Mesenchymal stem cell (in vitro differentiated cells and primary cell): Measurements from ENCODE around the gene USP7.

Experiments used
- DNase-seq: peaks from one replicate; pipeline ENCODE4 v3.0.0-alpha.2; 2013
- H2AFZ ChIP-seq: one replicate; pipeline ENCODE4 v1.6.1; 2013; ENCODE audit warnings: low read depth, mild to moderate bottlenecking, control low read depth, inconsistent platforms, low read length, moderate library complexity
- H2AK5ac ChIP-seq: 2 replicates; pipeline ENCODE4 v1.6.1; 2013; ENCODE audit warnings: low read length, moderate library complexity, mild to moderate bottlenecking, inconsistent platforms; ENCODE audit not compliant: severe bottlenecking
- H2BK120ac ChIP-seq: one replicate; pipeline ENCODE4 v1.6.1; 2013; ENCODE audit warnings: low read depth, mild to moderate bottlenecking, inconsistent platforms, low read length, moderate library complexity
- H2BK12ac ChIP-seq, 2 experiments: one replicate each; pipeline ENCODE4 v1.6.1; 2013; ENCODE audit warnings: inconsistent platforms in 2 of 2, low read length in 2 of 2, mild to moderate bottlenecking in 2 of 2, moderate library complexity in 2 of 2, control low read depth in 1 of 2
- H2BK15ac ChIP-seq: one replicate; pipeline ENCODE4 v1.6.1; 2013; ENCODE audit warnings: mild to moderate bottlenecking, low read depth, inconsistent platforms; ENCODE audit not compliant: poor library complexity, severe bottlenecking
- H2BK5ac ChIP-seq: 2 replicates; pipeline ENCODE4 v1.6.1; 2013; ENCODE audit warnings: low read depth, mild to moderate bottlenecking, low read length, control low read depth, inconsistent platforms; ENCODE audit not compliant: poor library complexity, severe bottlenecking
- H3K14ac ChIP-seq, 2 experiments: one replicate each; pipeline ENCODE4 v1.6.1; 2013; ENCODE audit warnings: inconsistent platforms in 2 of 2, low read length in 2 of 2, control low read depth in 1 of 2, mild to moderate bottlenecking in 1 of 2, moderate library complexity in 1 of 2
- H3K18ac ChIP-seq, 2 experiments: one replicate each; pipeline ENCODE4 v1.6.1; 2013; ENCODE audit warnings: inconsistent platforms in 2 of 2, low read length in 2 of 2, control low read depth in 1 of 2, low read depth in 1 of 2, mild to moderate bottlenecking in 1 of 2
- H3K23ac ChIP-seq, 2 experiments: one replicate each; pipeline ENCODE4 v1.6.1; 2013; ENCODE audit warnings: inconsistent platforms in 2 of 2, low read length in 2 of 2, mild to moderate bottlenecking in 2 of 2, moderate library complexity in 2 of 2, control low read depth in 1 of 2
- H3K27ac ChIP-seq: 2 replicates; pipeline ENCODE4 v1.5.1; 2013; ENCODE audit warnings: mild to moderate bottlenecking, moderate library complexity, low read length, control low read depth, inconsistent platforms; ENCODE audit not compliant: poor library complexity, severe bottlenecking
- H3K27me3 ChIP-seq, 2 experiments: 2 replicates each; pipeline versions ENCODE4 v1.6.1 to v1.7.0; 2013; ENCODE audit warnings: low read length in 2 of 2, mild to moderate bottlenecking in 2 of 2, moderate library complexity in 2 of 2, control low read depth in 1 of 2, inconsistent platforms in 1 of 2; ENCODE audit not compliant: control insufficient read depth in 1 of 2, insufficient read depth in 1 of 2
- H3K36me3 ChIP-seq, 2 experiments: 2 replicates each; pipeline versions ENCODE4 v1.6.1 to v1.7.0; 2013; ENCODE audit warnings: low read length in 2 of 2, control low read depth in 1 of 2, inconsistent platforms in 1 of 2, low read depth in 1 of 2, mild to moderate bottlenecking in 1 of 2; ENCODE audit not compliant: insufficient read depth in 2 of 2, control insufficient read depth in 1 of 2
- H3K4ac ChIP-seq, 2 experiments: one replicate each; pipeline ENCODE4 v1.6.1; 2013; ENCODE audit warnings: inconsistent platforms in 2 of 2, low read length in 2 of 2, mild to moderate bottlenecking in 2 of 2, moderate library complexity in 2 of 2, control low read depth in 1 of 2, low read depth in 1 of 2
- H3K4me1 ChIP-seq: 2 replicates; pipeline ENCODE4 v1.6.1; 2013; ENCODE audit warnings: low read depth, low read length, control low read depth; ENCODE audit not compliant: control insufficient read depth, insufficient read depth
- H3K4me2 ChIP-seq: 2 replicates; pipeline ENCODE4 v1.6.1; 2013; ENCODE audit warnings: low read length, mild to moderate bottlenecking, inconsistent platforms; ENCODE audit not compliant: poor library complexity, severe bottlenecking
- H3K4me3 ChIP-seq, 2 experiments: 2 replicates each; pipeline versions ENCODE4 v1.5.1 to v1.7.0; 2013; ENCODE audit warnings: low read length in 2 of 2, mild to moderate bottlenecking in 2 of 2, control low read depth in 1 of 2, low read depth in 1 of 2; ENCODE audit not compliant: insufficient read depth in 1 of 2
- H3K79me1 ChIP-seq: replicated peaks from 2 replicates; pipeline ENCODE4 v1.6.1; 2013; ENCODE audit warnings: mild to moderate bottlenecking, control low read depth, low read length, inconsistent platforms; ENCODE audit not compliant: poor library complexity, severe bottlenecking
- H3K9ac ChIP-seq: 2 replicates; pipeline ENCODE4 v1.7.0; 2013; ENCODE audit warnings: mild to moderate bottlenecking, low read length, moderate library complexity
- H3K9me3 ChIP-seq: 2 replicates; pipeline ENCODE4 v1.7.0; 2013; ENCODE audit warnings: mild to moderate bottlenecking, low read length; ENCODE audit not compliant: control insufficient read depth
- H4K8ac ChIP-seq: one replicate; pipeline ENCODE4 v1.6.1; 2013; ENCODE audit warnings: inconsistent platforms, mild to moderate bottlenecking, low read length, moderate library complexity
- H4K91ac ChIP-seq: one replicate; pipeline ENCODE4 v1.6.1; 2013; ENCODE audit warnings: mild to moderate bottlenecking, low read length, inconsistent platforms
- WGBS: methylation state at CpG from one replicate; pipeline ENCODE4 v1.1.7; 2013; ENCODE audit warnings: mixed read lengths; 5-methylcytosine and 5-hydroxymethylcytosine counted together

The USP7 gene

GRCh38 chr16:8905795-8906591 is 57.7 kb downstream of the USP7 start:
- H2BK15ac ChIP-seq, result no peak overlapping the region
- H3K4me2 ChIP-seq, result no peak overlapping the region
- H3K4me1 ChIP-seq, result peaks cover 5% of the 10 kb centered on the region
- no peak overlapping the region for H3K27ac ChIP-seq
- DNase-seq, result peak; percentile 12
- no peak overlapping the region for H2AK5ac ChIP-seq
- no peak overlapping the region for H2BK12ac ChIP-seq
- 97% methylated on average over 10 of the region's 14 CpGs for WGBS
- no peak overlapping the region for H3K14ac ChIP-seq
- H2BK5ac ChIP-seq, result no peak overlapping the region
- H3K9ac ChIP-seq, result no peak overlapping the region
- H2AFZ ChIP-seq, result no peak overlapping the region
- no peaks in the 10 kb centered on the region for H3K9me3 ChIP-seq
- H3K4ac ChIP-seq, result no peak overlapping the region
- H3K23ac ChIP-seq, result no peak overlapping the region
- H4K8ac ChIP-seq, result no peak overlapping the region
- no peaks in the 10 kb centered on the region for H3K27me3 ChIP-seq
- no peak overlapping the region for H3K18ac ChIP-seq
- no peak overlapping the region for H3K4me3 ChIP-seq
- H2BK120ac ChIP-seq, result no peak overlapping the region
- H4K91ac ChIP-seq, result no peak overlapping the region
- H3K36me3 ChIP-seq, result peaks cover 52 to 94% of the 10 kb centered on the region in 2 experiments
- H3K79me1 ChIP-seq, result peaks cover 40% of the 10 kb centered on the region

DNA sequence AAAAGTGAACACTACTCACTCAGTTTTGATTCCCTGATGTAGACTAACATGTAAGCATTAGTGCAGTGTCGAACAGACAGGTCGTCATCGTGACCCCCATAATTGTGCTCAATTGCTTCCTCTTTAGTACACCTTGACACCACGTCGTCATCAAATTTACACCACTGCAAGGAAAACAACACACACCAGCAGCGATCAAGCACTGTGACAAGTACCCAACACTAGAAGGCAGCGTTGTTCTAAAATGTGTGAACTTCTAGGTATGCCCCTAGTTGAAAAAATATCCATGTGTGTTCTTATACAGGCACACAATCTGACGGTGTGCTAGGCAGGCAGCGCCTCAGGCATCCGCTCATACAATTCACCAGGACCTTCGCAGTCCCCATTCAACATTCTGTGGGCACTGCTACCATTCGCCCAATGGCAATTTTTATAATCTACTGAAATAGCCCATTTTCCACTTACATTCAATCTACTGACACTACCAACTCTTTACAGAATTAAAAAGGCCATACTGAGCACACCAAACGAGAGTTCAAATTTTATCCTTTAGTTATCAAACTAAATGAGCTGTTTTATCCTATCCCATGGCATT is 58.4 kb downstream of the USP7 start:
- H2BK120ac ChIP-seq, result no peak overlapping the region
- H3K79me1 ChIP-seq, result peaks cover 34% of the 10 kb centered on the region
- no peak overlapping the region for H3K23ac ChIP-seq
- no peak overlapping the region for H2BK15ac ChIP-seq
- no peak overlapping the region for H3K14ac ChIP-seq
- no peak overlapping the region for H2BK12ac ChIP-seq
- no peak overlapping the region for H4K91ac ChIP-seq
- H3K18ac ChIP-seq, result no peak overlapping the region
- 88% methylated on average over 13 of the region's 13 CpGs for WGBS
- no peak overlapping the region for H3K9ac ChIP-seq
- H4K8ac ChIP-seq, result no peak overlapping the region
- H3K9me3 ChIP-seq, result no peaks in the 10 kb centered on the region
- H3K4me3 ChIP-seq, result no peak overlapping the region
- no peak overlapping the region for H3K4me2 ChIP-seq
- H3K4ac ChIP-seq, result no peak overlapping the region
- H2AFZ ChIP-seq, result no peak overlapping the region
- H3K27me3 ChIP-seq, result no peaks in the 10 kb centered on the region
- DNase-seq, result peak; percentile 56
- H2AK5ac ChIP-seq, result no peak overlapping the region
- peaks cover 51 to 94% of the 10 kb centered on the region in 2 experiments for H3K36me3 ChIP-seq
- H3K4me1 ChIP-seq, result peaks cover 5% of the 10 kb centered on the region
- no peak overlapping the region for H2BK5ac ChIP-seq
- H3K27ac ChIP-seq, result no peak overlapping the region

DNA sequence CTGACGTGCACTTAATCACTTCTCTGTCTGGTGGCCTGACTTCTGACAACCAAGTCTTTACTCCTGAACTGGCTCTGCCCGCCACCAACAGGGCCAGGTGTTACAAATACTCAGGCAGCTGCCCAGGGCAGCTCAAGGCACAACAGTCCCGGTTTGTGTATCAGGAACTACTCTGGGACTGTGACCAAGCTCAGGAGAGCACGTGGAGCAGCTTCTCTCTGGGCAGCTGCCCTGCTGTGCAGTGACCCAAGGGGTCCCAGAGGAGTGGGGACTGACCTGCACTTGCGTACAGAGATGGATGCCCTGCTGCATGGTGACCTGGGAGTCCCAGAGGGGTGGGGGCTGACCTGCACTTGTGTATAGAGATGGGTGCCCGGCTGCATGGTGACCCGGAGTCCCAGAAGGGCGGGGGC is 59.7 kb downstream of the USP7 start:
- Histone ChIP-seq H2BK5ac (no peak overlapping the region), H3K9me3 (no peaks in the 10 kb centered on the region), H3K18ac (no peak overlapping the region), H4K91ac (no peak overlapping the region), H3K36me3 (peaks cover 54 to 96% of the 10 kb centered on the region in 2 experiments), H3K4me1 (peaks cover 3% of the 10 kb centered on the region), H3K4ac (no peak overlapping the region), H2AFZ (no peak overlapping the region), H3K27ac (no peak overlapping the region), H3K14ac (no peak overlapping the region), H3K4me3 (no peak overlapping the region), H2BK12ac (peak overlapping the region in 1 of 2 experiments; percentile 48), H4K8ac (no peak overlapping the region), H3K79me1 (peaks cover 32% of the 10 kb centered on the region), H2BK15ac (no peak overlapping the region), H3K27me3 (no peaks in the 10 kb centered on the region), H3K23ac (no peak overlapping the region), H2BK120ac (no peak overlapping the region), H2AK5ac (no peak overlapping the region), H3K4me2 (no peak overlapping the region), H3K9ac (no peak overlapping the region)
- WGBS, result 93% methylated on average over 8 of the region's 8 CpGs
- DNase-seq, result no peak

GRCh38 chr16:8903004-8903403 is 60.7 kb downstream of the USP7 start:
- H3K79me1 ChIP-seq, result peaks cover 30% of the 10 kb centered on the region
- 99% methylated on average over 9 of the region's 9 CpGs for WGBS

More at GRCh38 chr16:8903004-8903403, 60.7 kb downstream of the USP7 start:
- no peak overlapping the region for H4K8ac ChIP-seq
- no peak overlapping the region for H3K4ac ChIP-seq
- peaks cover 2% of the 10 kb centered on the region for H3K4me1 ChIP-seq
- H2AK5ac ChIP-seq, result no peak overlapping the region
- no peaks in the 10 kb centered on the region for H3K27me3 ChIP-seq
- no peak overlapping the region for H4K91ac ChIP-seq
- no peak overlapping the region for H2BK120ac ChIP-seq
- H3K9me3 ChIP-seq, result no peaks in the 10 kb centered on the region
- no peak overlapping the region for H3K18ac ChIP-seq
- H2BK5ac ChIP-seq, result no peak overlapping the region
- H3K23ac ChIP-seq, result peak overlapping the region in 1 of 2 experiments; percentile 24
- no peak overlapping the region for H3K27ac ChIP-seq
- no peak overlapping the region for H2AFZ ChIP-seq
- no peak for DNase-seq
- no peak overlapping the region for H3K4me3 ChIP-seq
- no peak overlapping the region for H2BK15ac ChIP-seq
- peaks cover 54 to 96% of the 10 kb centered on the region in 2 experiments for H3K36me3 ChIP-seq
- no peak overlapping the region for H3K4me2 ChIP-seq
- no peak overlapping the region for H2BK12ac ChIP-seq
- H3K9ac ChIP-seq, result no peak overlapping the region
- H3K14ac ChIP-seq, result no peak overlapping the region
